Measurements from ENCODE around the gene PRM1.

Gene PRM1

GRCh38 chr16:11276896-11277593, 4.1 kb downstream of the PRM1 start:
- TF ChIP-seq CTCF (IDR thresholded peaks at IDR 0.05; ENCODE audit: low read depth, low read length, missing control alignments), result no peak
- H3K4me3 ChIP-seq (ENCODE audit: low read depth, low read length), result no peak overlapping the region
- DNase-seq (ENCODE audit: low read depth), result no peak

- H3K4me3 ChIP-seq (ENCODE audit: low read depth, low read length), result no peak within 1 kb of the TSS
- no peak for DNase-seq (ENCODE audit: low read depth)
- TF ChIP-seq CTCF (IDR thresholded peaks at IDR 0.05; ENCODE audit: low read depth, low read length, missing control alignments), result no peak
Measured at GRCh38 chr16:11276143-11276895, 4.8 kb downstream of the PRM1 start, which contains the start of gene PRM2. PRM2 (minus strand) TSS chr16:11276480; CDS start chr16:11276370, 110 bp downstream.

- no peak for TF ChIP-seq CTCF (IDR thresholded peaks at IDR 0.05; ENCODE audit: low read depth, low read length, missing control alignments)
- DNase-seq (ENCODE audit: low read depth), result no peak
- no peak overlapping the region for H3K4me3 ChIP-seq (ENCODE audit: low read depth, low read length)
Measured at GRCh38 chr16:11274964-11275363, 6.2 kb downstream of the PRM1 start.

GRCh38 chr16:11273721-11274324, 7.3 kb downstream of the PRM1 start:
- TF ChIP-seq CTCF (IDR thresholded peaks at IDR 0.05; ENCODE audit: low read depth, low read length, missing control alignments), result no peak
- DNase-seq (ENCODE audit: low read depth), result no peak
- no peak overlapping the region for H3K4me3 ChIP-seq (ENCODE audit: low read depth, low read length)

GRCh38 chr16:11272921-11273720, 8.0 kb downstream of the PRM1 start, which contains the start of gene PRM3:
PRM3 (minus strand) TSS chr16:11273629; CDS start chr16:11273595, 34 bp downstream.
- DNase-seq (ENCODE audit: low read depth), result no peak
- no peak for TF ChIP-seq CTCF (IDR thresholded peaks at IDR 0.05; ENCODE audit: low read depth, low read length, missing control alignments)
- H3K4me3 ChIP-seq (ENCODE audit: low read depth, low read length), result no peak within 1 kb of the TSS

- DNase-seq (ENCODE audit: low read depth), result no peak
- TF ChIP-seq CTCF (IDR thresholded peaks at IDR 0.05; ENCODE audit: low read depth, low read length, missing control alignments), result no peak
- H3K4me3 ChIP-seq (ENCODE audit: low read depth, low read length), result no peak overlapping the region
Measured at GRCh38 chr16:11272484-11272883, 8.6 kb downstream of the PRM1 start.
